ENCODE results near the gene WIZ. TPM values are rescaled to one million over a fixed set of nuclear protein-coding genes. Genes with fewer than 3 reads are reported as not detected.

The WIZ gene
- total and polyA plus RNA-seq, 12 donors: 18.7 to 34.3 (median 21.3) TPM

GRCh38 chr19:15467734-15468214 is 18.0 kb upstream of the WIZ start:
- Histone ChIP-seq H3K27ac (peak overlapping the region in 1 of 10 donors; percentile 76), H3K4me1 (peaks cover 0 to 50% (median 7%) of the 10 kb centered on the region in 9 donors), H3K9me3 (peaks cover 0 to 5% (median 0%) of the 10 kb centered on the region in 11 donors), H3K36me3 (no peaks in the 10 kb centered on the region), H3K4me3 (no peak overlapping the region), H3K27me3 (peaks cover 5 to 84% (median 57%) of the 10 kb centered on the region in 7 donors)
- WGBS, 2 donors: 80% methylated on average over 6 of the region's 6 CpGs
- TF ChIP-seq, protein P1, sequence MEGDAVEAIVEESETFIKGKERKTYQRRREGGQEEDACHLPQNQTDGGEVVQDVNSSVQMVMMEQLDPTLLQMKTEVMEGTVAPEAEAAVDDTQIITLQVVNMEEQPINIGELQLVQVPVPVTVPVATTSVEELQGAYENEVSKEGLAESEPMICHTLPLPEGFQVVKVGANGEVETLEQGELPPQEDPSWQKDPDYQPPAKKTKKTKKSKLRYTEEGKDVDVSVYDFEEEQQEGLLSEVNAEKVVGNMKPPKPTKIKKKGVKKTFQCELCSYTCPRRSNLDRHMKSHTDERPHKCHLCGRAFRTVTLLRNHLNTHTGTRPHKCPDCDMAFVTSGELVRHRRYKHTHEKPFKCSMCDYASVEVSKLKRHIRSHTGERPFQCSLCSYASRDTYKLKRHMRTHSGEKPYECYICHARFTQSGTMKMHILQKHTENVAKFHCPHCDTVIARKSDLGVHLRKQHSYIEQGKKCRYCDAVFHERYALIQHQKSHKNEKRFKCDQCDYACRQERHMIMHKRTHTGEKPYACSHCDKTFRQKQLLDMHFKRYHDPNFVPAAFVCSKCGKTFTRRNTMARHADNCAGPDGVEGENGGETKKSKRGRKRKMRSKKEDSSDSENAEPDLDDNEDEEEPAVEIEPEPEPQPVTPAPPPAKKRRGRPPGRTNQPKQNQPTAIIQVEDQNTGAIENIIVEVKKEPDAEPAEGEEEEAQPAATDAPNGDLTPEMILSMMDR (IDR thresholded peaks at IDR 0.05): no peak
- ATAC-seq (no peak), DNase-seq (no peak)
- intact Hi-C loops (cut with DNase I): loop anchor here in 2 of 10 donors (10.0 kb wide), 2 partner anchors 87 to 373 kb away; no protein-coding TSS in a partner anchor

- TF ChIP-seq, protein P1 (IDR thresholded peaks at IDR 0.05): no peak
- WGBS, 2 donors: 44 to 61% methylated on average over 8 of the region's 8 CpGs
- ATAC-seq (peak in 3 of 8 donors; percentile 7 to 32 (median 31)), DNase-seq (no peak)
- Histone ChIP-seq H3K4me1 (peaks cover 0 to 54% (median 7%) of the 10 kb centered on the region in 9 donors), H3K4me3 (no peak overlapping the region), H3K27ac (peak overlapping the region in 1 of 10 donors; percentile 76), H3K36me3 (peaks cover 0 to under 1% (median 0%) of the 10 kb centered on the region in 9 donors), H3K27me3 (peaks cover 5 to 87% (median 56%) of the 10 kb centered on the region in 7 donors), H3K9me3 (no peaks in the 10 kb centered on the region)
- intact Hi-C loops (cut with DNase I): loop anchor here in 2 of 10 donors (10.0 kb wide), 2 partner anchors 88 to 372 kb away; no protein-coding TSS in a partner anchor
Measured at GRCh38 chr19:15466851-15467733, 17.3 kb upstream of the WIZ start.

DNA sequence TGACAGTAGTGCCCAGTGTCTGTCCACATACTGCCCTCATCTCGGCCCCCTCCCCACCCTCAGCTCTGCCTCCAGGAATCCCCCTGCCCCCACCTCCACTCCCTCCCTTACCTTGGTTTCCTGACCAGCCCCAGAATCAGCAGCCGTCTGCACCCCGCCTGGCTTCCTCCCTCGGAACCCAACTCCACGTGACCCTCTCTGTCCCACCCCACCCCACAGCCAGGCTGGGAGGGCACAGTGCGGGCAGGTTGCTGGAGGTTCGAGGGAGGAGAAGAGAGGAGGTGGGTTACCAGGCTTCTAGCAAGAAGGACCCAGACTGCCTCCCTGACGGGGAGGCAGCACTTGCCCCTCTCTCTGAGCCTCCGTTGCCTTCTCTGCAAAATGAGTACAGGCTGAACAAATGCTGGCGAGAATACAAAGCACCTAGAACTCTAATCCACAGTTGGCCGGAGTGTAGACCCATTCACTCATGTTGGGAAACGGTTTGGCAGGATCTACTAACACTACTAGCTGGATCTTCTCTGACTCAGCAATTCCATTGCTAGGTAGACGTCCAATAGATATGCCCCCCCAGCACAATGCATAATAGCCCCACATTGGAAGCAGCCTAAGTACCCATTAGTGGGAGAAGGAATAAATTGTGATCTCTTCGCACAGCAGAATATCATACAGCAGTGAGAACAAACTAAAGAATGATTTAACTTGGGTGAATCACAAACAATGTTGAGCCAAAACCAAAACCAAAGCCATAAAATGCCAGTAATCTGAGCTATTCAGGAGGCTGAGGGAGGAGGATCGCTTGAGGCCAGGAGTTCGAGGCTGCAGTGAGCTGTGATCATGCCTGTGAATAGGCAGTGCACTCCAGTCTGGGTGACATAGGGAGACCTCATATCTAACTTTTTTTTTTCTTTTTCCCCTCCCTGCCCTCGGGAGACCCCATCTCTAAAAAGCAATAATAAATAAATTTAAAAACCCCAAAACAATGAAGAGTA is 14.9 kb upstream of the WIZ start, which contains the start of gene RASAL3:
Gene RASAL3, minus strand, starts transcription at position 151 of the 992 bp plus-strand sequence. CDS start 186 bp downstream, outside the sequence.
- intact Hi-C loops (cut with DNase I): loop anchor here in 3 of 10 donors (5.0 to 10.0 kb wide), 3 partner anchors 88 to 370 kb away; no protein-coding TSS in a partner anchor
- 33 to 36% methylated on average over 17 of the region's 17 CpGs for WGBS, 2 donors
- peak within 1 kb of the TSS in 8 of 10 donors; percentile 2 to 68 (median 46) for H3K4me3 ChIP-seq
- DNase-seq (peak in 1 of 2 donors; percentile 32), ATAC-seq (peak in 6 of 8 donors; percentile 40 to 75 (median 67))
- no peaks in the 10 kb centered on the region for H3K9me3 ChIP-seq
- TF ChIP-seq, protein P1 (IDR thresholded peaks at IDR 0.05): no peak
- H3K4me1 ChIP-seq: peaks cover 0 to 52% (median 5%) of the 10 kb centered on the region in 9 donors
- H3K27me3 ChIP-seq: peaks cover 5 to 69% (median 38%) of the 10 kb centered on the region in 7 donors
- peak within 1 kb of the TSS in 6 of 10 donors; percentile 9 to 94 (median 60) for H3K27ac ChIP-seq
- H3K36me3 ChIP-seq: peaks cover 0 to 21% (median 0%) of the 10 kb centered on the region in 9 donors
